Central memory CD8-positive, alpha-beta T cell (primary cell): ENCODE results near the gene ANGPTL2.

Source experiments
- ATAC-seq: fragments of 150-1000 bp; cut with Tn5 transposase; replicated peaks from 2 replicates; pipeline ENCODE4 v1.10.0; 2022; ENCODE audit warnings: mild to moderate bottlenecking, moderate FRiP score, moderate number of reproducible peaks; ENCODE audit not compliant: poor library complexity, severe bottlenecking; ENCODE audit errors: extremely low read depth
- DNase-seq, 2 donors: peaks; one replicate each; pipeline ENCODE4 v3.0.0; 2021; ENCODE audit warnings: low spot score in 2 of 2
- H3K27ac Mint-ChIP-seq: one replicate; pipeline ENCODE4 v1.8.0; 2022; ENCODE audit warnings: low read depth, mild to moderate bottlenecking, moderate library complexity, mixed read lengths
- H3K27me3 Mint-ChIP-seq: one replicate; pipeline ENCODE4 v1.8.0; 2022; ENCODE audit warnings: mixed read lengths
- H3K36me3 Mint-ChIP-seq: one replicate; pipeline ENCODE4 v1.8.0; 2022; ENCODE audit warnings: mild to moderate bottlenecking, moderate library complexity, mixed read lengths; ENCODE audit not compliant: insufficient read depth
- H3K4me1 Mint-ChIP-seq: one replicate; pipeline ENCODE4 v1.8.0; 2022; ENCODE audit warnings: mixed read lengths
- H3K4me3 Mint-ChIP-seq: one replicate; pipeline ENCODE4 v1.8.0; 2022; ENCODE audit warnings: mild to moderate bottlenecking, moderate library complexity, mixed read lengths
- H3K9me3 Mint-ChIP-seq: one replicate; pipeline ENCODE4 v1.8.0; 2022; ENCODE audit warnings: mixed read lengths

Gene ANGPTL2

GRCh38 chr9:127116088-127116726 is 6.2 kb downstream of the ANGPTL2 start:
- H3K9me3 Mint-ChIP-seq, result no peaks in the 10 kb centered on the region
- no peak overlapping the region for H3K4me3 Mint-ChIP-seq
- H3K27me3 Mint-ChIP-seq, result peaks cover 11% of the 10 kb centered on the region
- ATAC-seq, result no peak
- no peaks in the 10 kb centered on the region for H3K36me3 Mint-ChIP-seq
- peaks cover 15% of the 10 kb centered on the region for H3K4me1 Mint-ChIP-seq
- no peak for DNase-seq
- H3K27ac Mint-ChIP-seq, result no peak overlapping the region

GRCh38 chr9:127114606-127115005 is 7.8 kb downstream of the ANGPTL2 start:
- ATAC-seq (no peak), DNase-seq (no peak)
- Mint-ChIP-seq H3K27ac (no peak overlapping the region), H3K36me3 (peaks cover 2% of the 10 kb centered on the region), H3K4me3 (no peak overlapping the region), H3K4me1 (peaks cover 23% of the 10 kb centered on the region), H3K27me3 (peaks cover 2% of the 10 kb centered on the region), H3K9me3 (no peaks in the 10 kb centered on the region)

- H3K4me3 Mint-ChIP-seq, result no peak overlapping the region
- ATAC-seq, result no peak
- peaks cover 2% of the 10 kb centered on the region for H3K36me3 Mint-ChIP-seq
- no peak for DNase-seq
- H3K27ac Mint-ChIP-seq, result no peak overlapping the region
- H3K27me3 Mint-ChIP-seq, result no peaks in the 10 kb centered on the region
- H3K4me1 Mint-ChIP-seq, result peaks cover 23% of the 10 kb centered on the region
- no peaks in the 10 kb centered on the region for H3K9me3 Mint-ChIP-seq
Observed at GRCh38 chr9:127113191-127113972, 9.1 kb downstream of the ANGPTL2 start.

- H3K36me3 Mint-ChIP-seq, result peaks cover 2% of the 10 kb centered on the region
- H3K4me1 Mint-ChIP-seq, result peaks cover 23% of the 10 kb centered on the region
- no peaks in the 10 kb centered on the region for H3K9me3 Mint-ChIP-seq
- H3K27ac Mint-ChIP-seq, result no peak overlapping the region
- no peak for DNase-seq
- H3K4me3 Mint-ChIP-seq, result no peak overlapping the region
- no peaks in the 10 kb centered on the region for H3K27me3 Mint-ChIP-seq
- no peak for ATAC-seq
Observed at GRCh38 chr9:127112735-127113161, 9.7 kb downstream of the ANGPTL2 start.

- no peak for ATAC-seq
- H3K27me3 Mint-ChIP-seq, result no peaks in the 10 kb centered on the region
- H3K4me3 Mint-ChIP-seq, result no peak overlapping the region
- H3K4me1 Mint-ChIP-seq, result peaks cover 20% of the 10 kb centered on the region
- DNase-seq, result no peak
- H3K27ac Mint-ChIP-seq, result no peak overlapping the region
- no peaks in the 10 kb centered on the region for H3K9me3 Mint-ChIP-seq
- H3K36me3 Mint-ChIP-seq, result peaks cover 2% of the 10 kb centered on the region
Observed at GRCh38 chr9:127112056-127112455, 10.4 kb downstream of the ANGPTL2 start.

GRCh38 chr9:127109212-127109711 is 13.2 kb downstream of the ANGPTL2 start:
- Mint-ChIP-seq H3K4me1 (peaks cover 8% of the 10 kb centered on the region), H3K9me3 (no peaks in the 10 kb centered on the region), H3K27me3 (no peaks in the 10 kb centered on the region), H3K36me3 (peaks cover 3% of the 10 kb centered on the region), H3K4me3 (no peak overlapping the region), H3K27ac (no peak overlapping the region)
- no peak for ATAC-seq
- no peak for DNase-seq

- Mint-ChIP-seq H3K36me3 (peaks cover 3% of the 10 kb centered on the region), H3K27me3 (no peaks in the 10 kb centered on the region), H3K27ac (no peak overlapping the region), H3K9me3 (no peaks in the 10 kb centered on the region), H3K4me1 (peaks cover 8% of the 10 kb centered on the region), H3K4me3 (no peak overlapping the region)
- DNase-seq (no peak), ATAC-seq (no peak)
Observed at GRCh38 chr9:127107929-127108876, 14.2 kb downstream of the ANGPTL2 start.

- Mint-ChIP-seq H3K27me3 (no peaks in the 10 kb centered on the region), H3K4me3 (no peak overlapping the region), H3K9me3 (no peaks in the 10 kb centered on the region), H3K4me1 (peaks cover 8% of the 10 kb centered on the region), H3K27ac (no peak overlapping the region), H3K36me3 (peaks cover 3% of the 10 kb centered on the region)
- no peak for DNase-seq
- ATAC-seq, result no peak
Observed at GRCh38 chr9:127107171-127107928, 15.1 kb downstream of the ANGPTL2 start.

- no peak for ATAC-seq
- peaks cover 8% of the 10 kb centered on the region for H3K4me1 Mint-ChIP-seq
- no peak overlapping the region for H3K4me3 Mint-ChIP-seq
- DNase-seq, result no peak
- H3K27me3 Mint-ChIP-seq, result no peaks in the 10 kb centered on the region
- no peak overlapping the region for H3K27ac Mint-ChIP-seq
- peaks cover 3% of the 10 kb centered on the region for H3K36me3 Mint-ChIP-seq
- no peaks in the 10 kb centered on the region for H3K9me3 Mint-ChIP-seq
Observed at GRCh38 chr9:127106466-127106855, 16.0 kb downstream of the ANGPTL2 start.

GRCh38 chr9:127105805-127106465 is 16.5 kb downstream of the ANGPTL2 start:
- no peak overlapping the region for H3K4me3 Mint-ChIP-seq
- peaks cover 8% of the 10 kb centered on the region for H3K4me1 Mint-ChIP-seq
- DNase-seq (no peak), ATAC-seq (no peak)
- H3K9me3 Mint-ChIP-seq, result no peaks in the 10 kb centered on the region
- H3K27me3 Mint-ChIP-seq, result no peaks in the 10 kb centered on the region
- H3K36me3 Mint-ChIP-seq, result peaks cover 3% of the 10 kb centered on the region
- no peak overlapping the region for H3K27ac Mint-ChIP-seq

GRCh38 chr9:127104581-127105311 is 17.7 kb downstream of the ANGPTL2 start:
- no peaks in the 10 kb centered on the region for H3K4me1 Mint-ChIP-seq
- H3K9me3 Mint-ChIP-seq, result no peaks in the 10 kb centered on the region
- ATAC-seq (no peak), DNase-seq (no peak)
- peaks cover 1% of the 10 kb centered on the region for H3K36me3 Mint-ChIP-seq
- no peak overlapping the region for H3K27ac Mint-ChIP-seq
- no peak overlapping the region for H3K4me3 Mint-ChIP-seq
- no peaks in the 10 kb centered on the region for H3K27me3 Mint-ChIP-seq
